ENCODE measurements around the gene PTPRA. TPM values are rescaled to one million over a fixed set of nuclear protein-coding genes. Genes with fewer than 3 reads are reported as not detected.

PTPRA gene
- total and polyA plus RNA-seq, 9 of the 15 experiments (the other 6 are each of a cell fraction or from before 2014, with no cell fraction given), result 3.4 to 80.5 (median 28.0) TPM

GRCh38 chr20:2967841-2968240 is 94.6 kb downstream of the PTPRA start:
- POLR2A ChIA-PET, result interaction anchor here (1.1 kb wide), 1 partner anchor 29 kb away, joined by 3 read pairs; no protein-coding TSS in a partner anchor
- in situ Hi-C loops (cut with MboI) (no loop called here), intact Hi-C loops (cut with micrococcal nuclease) (no loop called here)
- Histone ChIP-seq H3K4me2 (ENCODE audit: insufficient read depth, low read length) (no peak overlapping the region), H3K27me3 (ENCODE audit: control insufficient read depth in 2 of 2, insufficient read depth in 2 of 2, low read length in 2 of 2) (no peaks in the 10 kb centered on the region), H3K9me3 (replicated peaks; ENCODE audit: control insufficient read depth, insufficient read depth, low read depth, low read length) (no peaks in the 10 kb centered on the region), H3K4me1 (replicated peaks in 1 of 2; ENCODE audit: control insufficient read depth in 2 of 2, insufficient read depth in 2 of 2, low read length in 2 of 2) (no peaks in the 10 kb centered on the region), H2AFZ (ENCODE audit: low read depth, low read length) (no peak overlapping the region), H4K20me1 (replicated peaks; ENCODE audit: control insufficient read depth, insufficient read depth, low read length) (no peaks in the 10 kb centered on the region), H3K36me3 (ENCODE audit: control insufficient read depth, insufficient read depth, low read length) (peaks cover 41% of the 10 kb centered on the region), H3K4me3 (no peak overlapping the region), H3K79me2 (ENCODE audit: control insufficient read depth, insufficient read depth, low read length) (no peaks in the 10 kb centered on the region), H3K27ac (ENCODE audit: extremely low read depth, low read depth, low read length) (no peak overlapping the region), H3K9me1 (ENCODE audit: control insufficient read depth, insufficient read depth, low read length) (no peaks in the 10 kb centered on the region), H3K9ac (ENCODE audit: insufficient read depth in 1 of 2, low read depth in 2 of 2, low read length in 2 of 2) (no peak overlapping the region)
- CTCF ChIA-PET (ENCODE audit: low intra/inter-chr PET ratio), result no interaction called here
- no peak for ATAC-seq
- 92% methylated on average over 3 of the region's 3 CpGs for WGBS (ENCODE audit: insufficient coverage, low coverage, missing lambda C conversion rate)
- FAIRE-seq, result no peak
- DNase-seq (ENCODE audit: extremely low read depth in 1 of 4, low spot score in 3 of 4), result no peak
- TF ChIP-seq SMARCB1 (IDR thresholded peaks at IDR 0.05; ENCODE audit: insufficient read length, low read depth) (no peak), HNRNPK (IDR thresholded peaks at IDR 0.05; ENCODE audit: low read depth, low read length, poor library complexity, severe bottlenecking) (no peak), NFIX (CRISPR knock-in tag; IDR thresholded peaks at IDR 0.05; ENCODE audit: low read depth) (no peak), PHTF2 (CRISPR knock-in tag; IDR thresholded peaks at IDR 0.05) (no peak), ZBTB33 (CRISPR knock-in tag; IDR thresholded peaks at IDR 0.05) (no peak)
- BruUV-seq (replicated peaks), result no TSS peak

All from K562 (cell line).